ENCODE results near the gene PRR14L. TPM values are rescaled to one million over a fixed set of nuclear protein-coding genes. Genes with fewer than 3 reads are reported as not detected.
A peak's percentile ranks its signal among the peaks of the same experiment; 100 is the strongest.

PRR14L gene
- total and polyA plus RNA-seq, 4 donors: 4.5 to 20.2 (median 13.4) TPM

- Histone ChIP-seq H3K4me1 (ENCODE audit: control insufficient read depth in 4 of 4, insufficient read depth in 4 of 4, low read length in 3 of 4) (peaks cover 10 to 28% (median 23%) of the 10 kb centered on the region in 4 donors), H3K4me3 (ENCODE audit: low read depth in 1 of 3, low read length in 3 of 3) (no peak overlapping the region), H3K27me3 (ENCODE audit: control insufficient read depth in 4 of 4, insufficient read depth in 4 of 4, low read length in 3 of 4) (no peaks in the 10 kb centered on the region), H3K27ac (ENCODE audit: low read depth in 1 of 2, low read length in 2 of 2) (no peak overlapping the region), H3K36me3 (ENCODE audit: control insufficient read depth in 4 of 4, insufficient read depth in 3 of 4, low read depth in 1 of 4, low read length in 3 of 4) (peaks cover 0 to 5% (median 2%) of the 10 kb centered on the region in 4 donors), H3K9ac (ENCODE audit: low read depth in 1 of 2, low read length in 2 of 2) (no peak overlapping the region), H3K9me3 (ENCODE audit: control insufficient read depth in 4 of 4, low read length in 3 of 4) (no peaks in the 10 kb centered on the region)
- TF ChIP-seq FOXA1 (IDR thresholded peaks at IDR 0.05) (no peak), SP1 (IDR thresholded peaks at IDR 0.05) (no peak), TAF1 (conservative IDR thresholded peaks at IDR 0.05) (no peak), MAX (IDR thresholded peaks at IDR 0.05) (no peak), NR2F2 (IDR thresholded peaks at IDR 0.05) (no peak), FOXA2 (IDR thresholded peaks at IDR 0.05) (no peak)
- no peak for DNase-seq (ENCODE audit: low spot score)
- 94% methylated on average over 7 of the region's 7 CpGs for WGBS
These were observed 16.3 kb downstream of the PRR14L start for GRCh38 chr22:31733580-31734079.

GRCh38 chr22:31732089-31732829 lies 17.7 kb downstream of the PRR14L start:
- no peak overlapping the region for H3K4me3 ChIP-seq (ENCODE audit: low read depth in 1 of 3, low read length in 3 of 3)
- no peak overlapping the region for H3K9ac ChIP-seq (ENCODE audit: low read depth in 1 of 2, low read length in 2 of 2)
- TF ChIP-seq HNF4A (conservative IDR thresholded peaks at IDR 0.05) (peak; percentile 60 to 74), NR2F2 (IDR thresholded peaks at IDR 0.05) (no peak), RAD21 (IDR thresholded peaks at IDR 0.05) (no peak), MAX (IDR thresholded peaks at IDR 0.05) (no peak), RXRA (IDR thresholded peaks at IDR 0.05) (peak in 1 of 2 donors; percentile 6), ATF3 (IDR thresholded peaks at IDR 0.05) (no peak), REST (IDR thresholded peaks at IDR 0.05) (no peak), FOXA1 (IDR thresholded peaks at IDR 0.05) (no peak), GABPA (IDR thresholded peaks at IDR 0.05 in 1 of 2, conservative IDR thresholded peaks at IDR 0.05 in 1 of 2) (no peak), HNF4G (IDR thresholded peaks at IDR 0.05) (peak; percentile 66), ZBTB33 (IDR thresholded peaks at IDR 0.05) (no peak)
- no peak overlapping the region for H3K27ac ChIP-seq (ENCODE audit: low read depth in 1 of 2, low read length in 2 of 2)
- H3K9me3 ChIP-seq (ENCODE audit: control insufficient read depth in 4 of 4, low read length in 3 of 4): no peaks in the 10 kb centered on the region
- peaks cover 10 to 25% (median 20%) of the 10 kb centered on the region in 4 donors for H3K4me1 ChIP-seq (ENCODE audit: control insufficient read depth in 4 of 4, insufficient read depth in 4 of 4, low read length in 3 of 4)
- no peak for DNase-seq (ENCODE audit: low spot score)
- no peaks in the 10 kb centered on the region for H3K27me3 ChIP-seq (ENCODE audit: control insufficient read depth in 4 of 4, insufficient read depth in 4 of 4, low read length in 3 of 4)
- WGBS: 41% methylated on average over 2 of the region's 2 CpGs
- H3K36me3 ChIP-seq (ENCODE audit: control insufficient read depth in 4 of 4, insufficient read depth in 3 of 4, low read depth in 1 of 4, low read length in 3 of 4): peaks cover 0 to 3% (median under 1%) of the 10 kb centered on the region in 4 donors
